ENCODE results near the gene NOS3.

The NOS3 gene

DNA sequence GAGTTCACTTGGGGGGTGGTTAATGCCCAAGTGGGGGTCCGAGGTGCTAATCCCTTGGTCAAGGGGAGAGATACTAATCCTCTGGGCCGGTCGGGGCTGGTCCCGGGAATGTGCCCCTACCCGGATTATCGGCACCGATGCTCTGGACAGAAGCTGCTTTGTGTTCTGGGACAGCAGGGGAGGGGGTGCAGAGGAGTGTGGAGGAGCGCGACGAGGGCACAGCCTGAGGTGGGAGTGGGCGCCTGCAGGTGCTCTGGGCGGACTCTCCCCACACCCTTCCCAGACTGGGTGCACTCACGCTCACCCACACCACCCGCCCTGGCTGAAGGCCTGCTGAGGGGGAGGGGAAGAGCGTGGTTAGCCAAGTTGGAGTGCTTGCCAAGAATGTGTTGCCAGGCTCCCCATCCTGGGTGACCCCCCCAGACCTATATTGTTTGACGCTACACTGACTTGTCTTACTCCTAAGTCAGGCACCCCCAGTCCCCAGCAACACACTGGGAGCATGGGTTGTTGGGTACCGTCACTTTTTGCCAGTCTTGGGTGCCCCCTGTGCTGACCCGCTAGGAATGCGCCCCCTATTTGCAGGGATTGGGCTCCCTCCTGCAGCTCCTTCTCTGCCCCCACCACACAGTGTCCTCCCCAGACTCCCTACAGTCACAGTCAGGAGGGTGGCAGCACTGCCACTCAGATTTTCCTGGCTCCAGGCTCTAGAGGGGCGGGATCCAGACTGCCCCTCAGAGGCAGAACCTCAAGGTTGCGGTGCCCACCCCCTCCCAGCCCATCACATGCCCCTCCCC, 69.8 kb downstream of the NOS3 start:
- peak; percentile 45 for DNase-seq

DNA sequence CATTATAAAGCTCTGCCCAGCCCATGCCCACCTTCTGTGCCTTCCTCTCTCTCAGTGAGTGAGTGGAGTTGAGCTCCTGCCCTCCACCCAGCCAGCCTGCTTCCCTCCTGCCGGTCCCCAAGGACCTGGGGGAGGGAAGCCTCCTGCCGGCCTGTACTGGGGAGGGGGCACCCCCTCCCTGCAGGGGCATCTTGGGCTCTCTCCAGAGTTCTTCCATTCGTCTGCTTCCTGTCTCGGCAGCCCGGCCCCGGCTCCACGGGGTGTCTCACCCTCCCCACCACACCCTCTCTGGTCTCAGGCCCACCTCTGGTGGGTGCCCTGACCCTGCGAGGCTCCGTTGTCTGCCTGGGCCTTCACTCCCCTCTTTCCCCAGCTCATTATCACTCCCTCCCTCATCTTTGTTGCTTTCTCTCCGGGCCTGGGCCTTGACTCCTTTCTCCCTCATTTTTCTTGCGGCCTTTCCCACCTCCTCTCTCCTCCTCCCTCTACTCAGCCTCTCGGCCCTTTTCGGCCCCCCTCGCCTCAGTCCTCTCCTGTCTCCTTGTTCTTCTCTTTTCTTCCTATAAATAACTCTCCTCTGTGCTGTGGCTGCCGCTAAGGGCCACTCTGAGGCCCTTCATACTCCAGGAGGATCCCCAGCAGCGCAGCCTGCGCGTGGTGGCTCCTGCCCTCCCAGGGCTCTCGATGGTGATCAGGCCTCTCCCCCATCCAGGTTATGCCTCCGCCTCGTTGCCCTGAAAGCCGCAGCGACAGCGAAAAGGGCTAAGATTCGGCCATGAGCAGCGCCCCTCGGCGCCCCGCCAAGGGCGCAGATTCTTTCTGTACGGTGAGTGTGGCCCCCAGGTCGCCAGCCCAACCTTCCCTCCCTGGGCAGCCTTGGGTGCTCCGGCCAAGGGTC, 70.6 kb downstream of the NOS3 start:
- no peak for DNase-seq

DNA sequence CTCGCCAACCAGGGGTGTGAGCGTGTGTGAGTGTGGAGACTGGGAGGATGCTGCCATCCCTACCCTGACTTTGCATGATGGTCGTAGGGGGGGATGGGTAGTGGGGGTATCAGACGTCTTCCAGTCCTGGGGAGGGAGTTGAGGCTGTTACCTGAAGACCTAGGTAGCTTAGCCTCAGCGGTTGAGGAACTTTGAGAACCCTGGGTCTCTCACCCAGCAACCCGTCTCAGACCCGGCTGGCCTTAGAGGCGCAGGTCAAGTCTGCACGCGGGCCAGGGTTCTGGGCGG, 71.2 kb downstream of the NOS3 start:
- DNase-seq = no peak

DNA sequence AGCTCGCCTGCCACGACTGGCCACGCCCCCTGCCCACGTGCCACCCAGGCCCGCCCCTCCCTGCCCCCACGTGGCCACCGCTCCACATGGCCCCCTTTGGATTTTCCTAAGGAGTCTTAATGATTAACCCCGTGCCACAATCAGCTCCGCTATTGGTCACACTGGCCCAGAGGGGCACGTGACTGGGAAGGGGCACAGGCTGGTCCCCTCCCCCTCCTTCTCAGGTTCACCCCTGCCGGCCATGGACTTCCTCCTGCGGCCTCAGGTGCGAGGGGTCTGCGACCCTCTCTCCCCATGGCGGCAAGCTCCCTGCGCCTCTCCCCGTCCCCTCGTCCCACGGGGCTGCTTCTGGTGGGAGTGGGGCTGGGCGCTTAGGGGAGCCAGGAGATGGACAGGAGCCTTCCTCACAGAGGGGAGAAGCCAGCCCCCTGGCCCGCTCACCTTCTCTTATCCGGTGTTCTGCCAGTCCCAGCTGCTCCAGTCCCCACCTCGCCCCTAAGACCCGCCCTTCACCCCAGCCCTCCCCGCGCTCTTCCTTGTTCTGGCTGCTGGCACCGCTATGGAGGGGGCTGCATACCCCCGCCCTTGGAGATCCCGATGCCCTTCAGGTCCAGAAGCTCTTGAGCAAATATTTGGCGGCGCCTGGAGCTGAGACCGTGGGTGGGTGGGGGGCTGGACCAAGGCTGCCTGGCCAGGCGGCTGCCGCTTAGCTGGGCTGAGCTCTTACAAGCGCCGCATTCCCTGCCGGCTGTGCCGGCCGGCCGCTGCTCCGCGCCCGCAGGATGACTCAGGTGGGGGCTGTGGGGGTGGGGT, 71.8 kb downstream of the NOS3 start:
- DNase-seq = no peak

- no peak for DNase-seq
These were observed 72.4 kb downstream of the NOS3 start for GRCh38 chr7:151063212-151063561.

Measured in NCI-H1694 (cell line).